Smooth muscle cell of the brain vasculature (primary cell): ENCODE measurements around the gene URM1.

Source experiments
- DNase-seq: peaks from one replicate; pipeline ENCODE4 v3.0.0-alpha.2; 2012; ENCODE audit warnings: low read depth, low spot score

The URM1 gene

GRCh38 chr9:128385496-128386460, 14.6 kb downstream of the URM1 start:
- DNase-seq = no peak

DNA sequence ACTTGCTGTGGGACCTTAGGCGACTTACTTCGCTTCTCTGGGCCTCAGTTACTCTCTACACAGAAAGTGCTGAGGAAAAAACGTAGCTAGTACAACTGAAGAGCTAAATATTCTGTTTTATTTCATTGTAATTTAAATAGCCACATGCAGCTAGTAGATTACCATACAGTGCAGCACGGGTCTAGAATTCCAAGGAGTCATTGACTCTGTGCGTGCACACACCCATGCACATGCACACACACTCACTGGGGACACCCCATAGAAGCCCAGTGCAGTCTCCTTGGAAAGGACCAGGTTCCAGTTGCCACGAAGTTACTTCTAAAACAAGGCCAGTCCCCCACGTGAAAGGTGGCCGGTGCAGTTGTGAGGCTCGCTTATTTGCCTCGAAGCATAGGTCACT, 17.0 kb downstream of the URM1 start:
- DNase-seq = no peak

GRCh38 chr9:128389395-128390149, 18.4 kb downstream of the URM1 start:
- no peak for DNase-seq

DNA sequence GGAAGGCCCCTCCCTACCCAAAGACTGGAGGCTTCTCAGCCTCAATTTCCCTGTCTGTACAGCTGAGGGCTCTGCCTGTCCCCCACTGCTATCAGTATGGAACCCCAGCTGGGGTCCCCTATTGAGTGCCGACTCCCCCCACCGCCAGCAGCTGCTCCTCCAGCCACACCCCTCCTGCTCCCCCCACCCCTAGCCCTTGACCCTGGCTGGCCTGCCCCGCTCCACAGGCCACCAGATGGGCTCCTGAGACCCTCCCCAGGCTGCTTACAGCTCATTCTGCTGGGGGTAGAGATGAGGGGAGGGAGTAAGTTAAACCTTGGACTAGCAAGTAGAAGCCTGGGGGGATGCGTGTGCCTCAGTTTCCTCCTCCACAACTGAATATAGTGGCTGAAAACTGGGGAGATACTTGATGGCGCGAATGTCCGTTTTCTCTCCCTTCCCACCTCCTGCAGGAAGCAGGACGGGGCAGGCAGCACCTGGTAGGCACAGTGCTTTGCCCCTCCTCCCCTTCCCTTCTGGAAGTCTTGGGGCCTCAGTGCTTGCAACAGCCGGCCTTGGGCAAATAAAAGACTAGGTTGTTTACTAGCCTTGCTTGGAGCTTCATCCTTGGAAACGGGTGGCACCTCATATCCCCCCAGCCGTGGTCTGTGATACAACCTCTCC, 19.1 kb downstream of the URM1 start:
- no peak for DNase-seq

DNA sequence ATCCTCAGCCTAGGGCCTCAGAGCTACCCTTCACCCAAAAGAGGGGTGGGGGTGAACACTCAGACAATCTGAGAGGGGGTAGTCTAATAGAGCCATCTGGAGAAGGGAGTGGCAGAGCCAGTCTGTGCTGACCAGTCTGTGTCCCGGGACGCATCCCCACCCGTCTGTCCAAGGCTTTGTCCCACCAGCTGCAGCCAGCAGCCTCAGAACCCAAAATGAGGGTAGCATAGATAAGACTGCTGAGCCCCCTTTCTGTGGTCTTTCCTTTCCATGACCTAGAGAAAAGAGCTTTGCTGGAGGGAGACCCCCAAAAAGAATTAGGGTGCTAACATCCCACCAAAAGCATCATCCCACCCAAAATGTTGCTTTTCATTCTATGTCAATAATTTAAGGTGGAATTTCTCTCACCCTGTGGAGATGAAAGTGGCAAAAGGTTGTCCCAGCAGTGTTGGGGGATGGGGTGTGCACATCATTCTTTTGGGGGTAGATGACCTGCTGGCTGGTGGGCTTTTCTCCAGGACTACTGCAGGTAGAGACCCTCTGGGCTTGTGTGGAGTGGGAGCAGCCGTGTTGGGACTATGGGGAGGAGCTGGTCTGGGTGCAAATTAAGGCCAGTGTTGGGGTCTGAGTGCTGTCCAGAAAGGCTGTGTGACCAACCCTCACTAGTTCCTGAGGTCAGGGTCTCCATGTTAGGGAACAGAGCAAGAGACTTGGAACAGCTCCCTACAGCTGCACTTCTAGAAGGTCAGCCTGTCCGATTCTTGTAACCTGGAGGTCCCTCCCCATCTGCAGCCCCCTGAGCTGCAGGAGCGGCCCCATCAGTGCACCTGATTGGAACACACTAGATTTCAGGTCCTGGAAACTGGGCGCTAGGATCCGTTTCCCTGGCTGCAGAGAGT, 19.9 kb downstream of the URM1 start:
- no peak for DNase-seq

GRCh38 chr9:128391956-128392301, 20.8 kb downstream of the URM1 start:
- DNase-seq = no peak

DNA sequence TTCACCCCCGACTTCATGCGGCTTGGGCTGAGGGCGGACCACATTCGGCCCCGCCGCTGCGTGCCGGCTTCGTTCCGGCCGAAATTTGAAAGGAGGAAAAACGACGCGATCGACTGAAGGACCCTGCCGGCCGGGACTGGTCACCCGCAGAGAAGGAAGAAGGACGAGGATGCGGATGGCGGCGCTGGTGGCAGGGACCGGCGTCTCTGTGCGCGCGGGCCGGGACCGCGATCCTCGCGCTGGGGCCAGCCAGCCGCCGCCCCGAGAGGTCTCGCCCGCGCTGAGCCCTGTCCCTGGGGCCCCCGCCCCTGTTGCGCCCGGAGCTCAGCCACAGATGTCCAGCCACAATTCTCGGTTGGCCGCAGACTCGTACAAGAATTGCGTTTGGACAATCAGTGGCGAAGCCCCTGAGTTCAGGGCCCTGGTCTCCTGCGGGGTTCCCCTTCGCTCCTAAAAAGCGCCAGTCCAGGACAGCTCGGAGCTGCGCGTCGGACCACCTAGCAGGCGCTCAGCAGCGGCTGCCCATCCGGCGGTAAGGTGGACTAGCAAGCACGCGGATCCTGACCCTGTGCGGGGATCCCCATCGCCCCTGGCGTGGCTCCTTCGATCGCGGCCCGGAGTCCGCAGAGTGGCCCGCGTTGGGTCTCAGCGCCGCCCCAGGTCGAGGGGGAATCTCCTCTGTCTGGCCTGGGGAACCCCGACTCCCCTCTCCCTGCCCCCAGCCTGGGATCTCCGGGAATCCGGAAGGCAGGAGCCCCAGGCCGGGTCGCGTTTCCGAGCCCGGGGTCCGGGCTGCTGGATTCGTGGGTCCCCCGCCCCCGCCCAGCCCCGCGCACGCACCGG, 21.3 kb downstream of the URM1 start:
- DNase-seq = no peak

- DNase-seq = no peak
These were observed 22.1 kb downstream of the URM1 start for GRCh38 chr9:128393145-128393775.

DNA sequence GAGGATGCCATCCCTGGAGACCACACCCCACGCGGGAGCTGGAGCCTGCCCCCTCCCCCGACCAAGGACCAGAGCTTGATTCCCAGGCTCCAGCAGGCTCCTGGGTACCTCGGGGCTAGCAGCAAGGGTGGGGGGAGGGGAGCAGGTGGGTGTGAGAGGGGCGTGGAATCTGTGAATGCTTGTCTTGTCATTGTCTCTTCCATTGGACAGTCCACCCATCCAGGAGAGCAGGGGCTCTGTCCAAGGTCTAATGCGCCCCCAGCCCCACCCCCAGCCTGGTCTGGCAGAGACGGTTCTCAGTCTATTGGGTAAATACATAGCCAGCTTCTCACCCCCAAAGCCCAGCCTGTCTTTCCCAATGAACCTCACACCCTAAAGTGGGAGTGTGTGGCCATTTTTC, 22.8 kb downstream of the URM1 start:
- no peak for DNase-seq

- DNase-seq = no peak
These were observed 23.4 kb downstream of the URM1 start for GRCh38 chr9:128394379-128395168.

- DNase-seq = no peak
These were observed 25.9 kb downstream of the URM1 start for GRCh38 chr9:128396970-128397613.

DNA sequence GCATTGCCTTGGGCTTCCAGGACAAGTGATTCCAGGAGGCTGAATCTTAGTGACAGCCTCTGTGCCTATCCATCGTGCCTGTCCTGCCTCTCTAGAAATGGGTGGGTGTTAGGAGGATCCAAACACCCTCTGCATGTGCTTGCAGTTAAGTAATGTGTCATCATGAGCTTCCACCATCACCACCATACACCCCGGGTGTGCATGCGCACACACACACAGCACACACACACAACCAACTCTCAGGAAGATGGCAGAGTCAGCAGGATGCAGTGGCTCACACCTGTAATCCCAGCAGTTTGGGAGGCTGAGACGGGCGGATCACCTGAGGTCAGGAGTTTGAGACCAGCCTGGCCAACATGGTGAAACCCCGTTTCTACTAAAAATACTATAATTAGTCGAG, 26.7 kb downstream of the URM1 start:
- no peak for DNase-seq

- DNase-seq = no peak
These were observed 28.7 kb downstream of the URM1 start for GRCh38 chr9:128399861-128400260.

DNA sequence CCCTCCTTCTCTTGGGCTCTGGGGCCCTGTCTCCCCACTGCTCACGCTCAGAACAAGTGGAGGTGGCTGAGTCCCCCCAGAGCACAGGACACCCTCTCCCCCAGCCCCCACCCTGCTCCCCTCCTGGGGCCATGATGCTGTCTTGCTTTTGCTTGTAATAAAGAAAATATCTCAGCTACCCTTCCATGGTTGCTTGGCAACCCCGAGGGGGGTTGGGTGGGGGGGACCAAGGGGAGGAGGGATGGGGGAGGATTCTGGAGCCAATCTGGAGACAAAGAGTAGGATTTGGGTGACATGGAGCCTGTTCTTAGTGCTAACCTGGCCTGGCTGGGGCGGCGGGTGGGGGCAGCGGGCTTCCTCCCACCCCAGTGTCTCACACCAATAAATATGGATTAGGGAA, 33.4 kb downstream of the URM1 start:
- no peak for DNase-seq

DNA sequence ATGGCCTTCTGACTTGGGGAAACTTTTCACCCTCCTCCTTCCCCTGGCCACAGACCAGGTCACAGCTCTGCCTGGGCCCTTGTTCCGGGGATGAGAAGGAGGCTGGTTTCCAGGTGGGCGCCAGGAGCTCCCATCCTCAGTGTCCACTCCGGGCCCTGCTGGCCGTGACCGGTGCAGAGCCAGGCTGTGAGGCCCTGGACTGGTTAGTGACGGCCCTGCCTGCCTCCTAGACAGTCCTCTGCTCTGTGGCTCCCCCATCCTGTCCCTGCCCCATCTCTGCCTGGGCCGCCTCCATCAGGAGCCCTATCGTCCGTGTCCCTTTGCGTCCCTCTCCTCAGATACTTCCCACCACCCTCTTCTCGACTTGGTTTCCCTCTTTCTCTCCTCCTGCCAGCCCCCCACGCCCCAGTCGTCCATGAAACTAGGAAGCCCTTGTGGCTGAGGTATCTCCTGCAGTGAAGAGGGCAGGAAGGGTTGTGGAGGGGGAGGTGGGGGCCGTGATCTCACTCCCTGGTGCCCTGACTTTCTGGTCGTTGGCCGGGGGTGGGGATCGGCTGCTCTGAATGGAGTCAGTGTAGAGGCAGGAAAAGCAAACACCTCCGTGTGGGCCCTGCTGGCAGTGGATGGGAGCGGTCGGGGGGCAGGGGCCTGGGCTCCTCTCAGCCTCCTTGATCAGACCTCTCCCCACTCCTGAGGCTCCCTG, 34.1 kb downstream of the URM1 start:
- no peak for DNase-seq

DNA sequence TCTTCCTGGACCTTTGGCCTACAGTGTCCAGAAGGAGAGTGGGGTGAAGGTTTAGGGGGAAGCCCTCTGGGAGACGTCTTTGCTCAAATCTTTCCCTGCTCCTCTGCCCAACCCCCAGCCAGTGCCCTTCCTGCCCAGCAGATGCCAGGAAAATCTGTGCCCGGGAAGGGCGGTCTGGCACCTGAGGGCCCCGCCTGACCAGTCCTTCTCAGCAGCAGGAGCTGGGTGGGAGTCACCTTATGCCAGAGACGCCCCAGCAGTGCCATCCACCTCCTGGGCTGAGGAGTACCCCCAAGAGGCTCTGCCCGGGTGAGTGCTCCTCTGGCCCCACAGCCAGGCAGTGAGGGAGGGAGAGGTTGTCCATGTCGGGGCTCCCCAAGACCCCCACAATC, 34.6 kb downstream of the URM1 start:
- DNase-seq = no peak

GRCh38 chr9:128406848-128407391, 35.7 kb downstream of the URM1 start:
- no peak for DNase-seq

- no peak for DNase-seq
These were observed 37.8 kb downstream of the URM1 start for GRCh38 chr9:128408963-128409431.
